Activated effector memory CD4-positive, alpha-beta T cell treated with anti-CD3 and anti-CD28 coated beads, Interleukin-2, amount 50 U/mL, for 16 hours (primary cell): ENCODE data around the gene CCL11.
"Not testable (repeated sequence)": the region's sequence is repeated elsewhere in the genome, so short reads cannot be mapped to it uniquely, and the experiment has no call there.

Experiments used
- DNase-seq: peaks from one replicate; pipeline ENCODE4 v3.0.0-alpha.2; 2020

CCL11 gene

DNA sequence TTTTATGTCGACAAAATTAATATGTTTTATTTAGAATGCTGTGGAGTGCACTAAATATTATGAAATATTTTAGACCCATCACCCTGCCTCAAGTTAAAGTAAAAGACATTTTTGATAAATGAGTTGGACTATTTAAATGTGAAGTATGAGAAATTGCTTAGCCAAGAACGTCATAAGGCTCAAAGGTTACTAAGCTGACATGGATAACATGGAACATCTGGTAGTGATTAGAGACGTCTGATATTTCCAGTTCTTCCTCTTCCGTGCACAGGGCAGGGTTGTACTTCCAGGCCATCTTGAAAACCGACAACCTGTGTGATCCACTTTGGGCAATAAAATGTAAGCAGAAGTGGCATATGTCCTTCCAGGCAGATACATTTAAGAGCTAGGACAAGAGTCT lies 26.5 kb downstream of the CCL11 start:
- no peak for DNase-seq

DNA sequence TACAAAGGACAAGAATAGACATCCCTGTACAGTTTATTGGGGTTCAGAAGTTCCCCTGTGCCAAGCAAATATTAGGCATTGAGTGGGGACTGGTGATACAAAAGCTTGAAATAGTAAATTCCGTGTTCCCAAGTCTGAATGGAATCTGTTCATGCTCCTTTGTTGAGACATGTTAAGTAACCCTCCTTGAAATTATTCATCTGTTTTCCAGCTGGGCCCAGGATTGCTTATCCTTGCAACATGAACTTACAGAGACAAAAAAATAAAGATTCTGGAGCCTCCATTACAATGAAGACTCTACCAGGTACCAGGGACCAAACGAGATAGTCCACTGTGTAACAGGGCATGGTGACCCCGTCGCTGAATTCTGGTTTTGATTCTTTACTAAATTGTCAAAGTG lies 27.6 kb downstream of the CCL11 start:
- no peak for DNase-seq

DNA sequence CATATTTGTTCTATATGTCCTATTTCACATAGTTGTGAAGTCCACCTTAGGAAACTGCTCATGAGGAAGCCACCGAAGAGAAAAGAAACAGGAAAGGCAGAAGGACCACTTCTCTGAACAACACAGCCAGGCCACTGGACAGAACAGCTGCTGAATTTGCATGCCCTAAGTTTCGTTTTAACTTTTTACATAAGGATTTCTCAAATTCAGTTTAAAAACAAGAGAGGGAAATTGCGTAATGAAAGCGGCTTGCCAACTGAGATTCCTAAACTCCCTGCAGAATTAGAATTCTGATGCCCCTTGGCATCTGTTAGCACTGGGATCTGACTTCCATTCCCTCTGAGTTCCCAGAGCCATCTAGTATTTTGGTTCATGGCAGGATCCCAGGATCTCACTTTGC lies 28.7 kb downstream of the CCL11 start:
- DNase-seq = no peak

DNA sequence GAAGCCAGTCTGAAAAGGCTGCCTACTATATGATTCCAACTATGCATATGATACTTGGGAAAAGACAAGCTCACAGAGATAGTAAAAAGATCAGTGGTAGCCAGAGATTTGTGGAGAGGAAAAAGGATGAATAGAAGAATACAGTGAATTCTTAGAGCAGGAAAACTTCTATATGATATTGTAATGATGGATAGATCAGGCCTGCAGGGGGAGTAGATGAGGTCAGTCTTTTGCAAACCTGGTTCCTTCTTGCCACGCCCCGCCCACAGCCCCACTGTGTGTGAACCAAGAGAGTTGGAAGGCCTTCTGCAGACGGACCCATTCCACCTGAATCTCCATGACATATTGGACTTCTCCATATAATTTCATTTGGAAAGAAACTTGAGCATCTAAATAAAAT lies 32.9 kb downstream of the CCL11 start:
- no peak for DNase-seq

DNA sequence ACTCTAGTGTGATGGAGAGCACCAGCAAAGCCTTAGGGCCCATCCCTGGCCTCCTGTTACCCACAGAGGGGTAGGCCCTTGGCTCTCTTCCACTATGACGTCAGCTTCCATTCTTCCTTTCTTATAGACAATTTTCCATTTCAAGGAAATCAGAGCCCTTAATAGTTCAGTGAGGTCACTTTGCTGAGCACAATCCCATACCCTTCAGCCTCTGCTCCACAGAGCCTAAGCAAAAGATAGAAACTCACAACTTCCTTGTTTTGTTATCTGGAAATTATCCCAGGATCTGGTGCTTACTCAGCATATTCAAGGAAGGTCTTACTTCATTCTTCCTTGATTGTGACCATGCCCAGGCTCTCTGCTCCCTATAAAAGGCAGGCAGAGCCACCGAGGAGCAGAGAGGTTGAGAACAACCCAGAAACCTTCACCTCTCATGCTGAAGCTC lies 33.5 kb downstream of the CCL11 start, which contains the start of gene CCL8:
TSS of gene CCL8 (plus strand) at position 397 of the 445 bp plus-strand sequence. CDS start 67 bp downstream, outside the sequence.
- DNase-seq = no peak

DNA sequence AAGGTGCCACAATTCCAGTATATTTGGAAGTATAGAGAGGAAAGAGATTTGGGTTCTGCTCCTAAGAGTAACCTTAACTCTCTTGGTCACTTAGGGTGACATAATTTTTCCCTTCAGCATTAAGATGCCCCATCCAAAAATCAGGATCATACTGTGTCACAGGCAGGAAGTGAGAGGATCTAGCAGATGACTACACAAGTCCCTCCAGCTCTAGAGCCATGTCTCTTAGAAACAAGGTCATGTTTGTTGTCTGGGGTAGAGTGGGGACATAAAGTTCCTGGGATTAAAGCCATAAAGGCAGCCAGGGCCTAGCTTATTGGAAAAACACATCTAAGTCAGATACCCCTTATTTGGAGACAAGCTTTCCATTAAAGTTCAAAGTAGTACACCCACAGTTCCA lies 36.4 kb downstream of the CCL11 start:
- no peak for DNase-seq

DNA sequence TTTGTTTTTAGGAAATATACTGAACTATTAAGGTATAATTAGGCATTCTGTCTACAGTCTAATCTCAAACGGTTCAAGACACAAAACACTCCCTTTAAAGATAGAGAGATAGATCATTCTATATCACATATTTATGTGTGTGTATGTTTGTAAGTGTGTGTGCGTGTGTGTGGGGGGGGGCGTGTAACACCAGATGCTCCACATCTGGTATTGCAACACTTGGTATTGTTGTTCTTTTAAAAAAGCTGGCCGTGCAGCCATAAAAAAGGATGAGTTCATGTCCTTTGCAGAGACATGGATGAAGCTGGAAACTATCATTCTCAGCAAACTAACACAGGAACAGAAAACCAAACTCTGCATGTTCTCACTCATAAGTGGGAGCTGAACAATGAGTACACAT lies 42.0 kb downstream of the CCL11 start:
- DNase-seq = not testable (repeated sequence)

DNA sequence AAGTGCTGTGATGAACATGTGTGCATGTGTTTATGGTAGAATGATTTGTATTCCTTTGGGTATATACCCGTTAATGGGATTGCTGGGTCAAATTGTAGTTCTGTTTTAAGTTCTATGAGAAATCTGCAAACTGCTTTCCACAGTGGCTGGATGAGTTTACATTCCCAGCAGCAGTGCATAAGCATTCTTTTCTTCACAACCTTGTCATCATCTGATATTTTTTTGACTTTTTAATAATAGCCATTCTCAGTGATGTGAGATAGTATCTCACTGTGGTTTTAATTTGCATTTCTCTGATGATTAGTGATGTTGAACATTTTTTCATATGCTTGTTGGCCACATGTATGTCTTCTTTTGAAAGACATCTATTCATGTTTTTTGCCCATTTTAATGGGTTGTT lies 52.2 kb downstream of the CCL11 start:
- no peak for DNase-seq
